HEK293 (cell line): Measurements from ENCODE around the gene TMEM45A.

Source experiments
- EGR2 ChIP-seq: fragments of 450-650 bp; formaldehyde crosslinking; IDR thresholded peaks from 2 replicates; pipeline ENCODE4 v1.5.1; 2016; ENCODE audit warnings: low read depth, missing biosample characterization, missing genetic modification characterization
- HIC1 ChIP-seq: fragments of 450-650 bp; formaldehyde crosslinking; IDR thresholded peaks from 2 replicates; pipeline ENCODE4 v1.5.1; 2016; ENCODE audit warnings: missing biosample characterization, missing genetic modification characterization
- HOXA7 ChIP-seq: sonication (generic); formaldehyde crosslinking; IDR thresholded peaks from 2 replicates; pipeline ENCODE4 v1.8.1; 2022; ENCODE audit warnings: missing genetic modification reagents, borderline replicate concordance
- WT1 ChIP-seq: fragments of 450-650 bp; formaldehyde crosslinking; IDR thresholded peaks from 2 replicates; pipeline ENCODE4 v1.5.1; 2016; ENCODE audit warnings: missing biosample characterization, missing genetic modification characterization
- ZBTB10 ChIP-seq: fragments of 450-650 bp; formaldehyde crosslinking; IDR thresholded peaks from 2 replicates; pipeline ENCODE4 v1.5.1; 2016; ENCODE audit warnings: missing biosample characterization, missing genetic modification characterization
- ZEB2 ChIP-seq: fragments of 450-650 bp; formaldehyde crosslinking; IDR thresholded peaks from 2 replicates; pipeline ENCODE4 v1.5.1; 2016; ENCODE audit warnings: missing biosample characterization, missing genetic modification characterization
- ZNF133 ChIP-seq: fragments of 450-650 bp; formaldehyde crosslinking; IDR thresholded peaks from 2 replicates; pipeline ENCODE4 v1.5.1; 2016; ENCODE audit warnings: missing biosample characterization, missing genetic modification characterization
- ZNF140 ChIP-seq: fragments of 450-650 bp; formaldehyde crosslinking; IDR thresholded peaks from 2 replicates; pipeline ENCODE4 v1.5.1; 2016; ENCODE audit warnings: missing biosample characterization, missing genetic modification characterization
- ZNF223 ChIP-seq: fragments of 450-650 bp; formaldehyde crosslinking; IDR thresholded peaks from 2 replicates; pipeline ENCODE4 v1.5.1; 2016; ENCODE audit warnings: missing biosample characterization, missing genetic modification characterization
- ZNF266 ChIP-seq: fragments of 450-650 bp; formaldehyde crosslinking; IDR thresholded peaks from 2 replicates; pipeline ENCODE4 v1.5.1; 2016; ENCODE audit warnings: missing biosample characterization, missing genetic modification characterization, low read depth
- ZNF513 ChIP-seq: fragments of 450-650 bp; IDR thresholded peaks from 2 replicates; pipeline ENCODE4 v1.5.1; 2018; ENCODE audit warnings: missing biosample characterization, missing genetic modification characterization
- ZNF521 ChIP-seq: fragments of 450-650 bp; formaldehyde crosslinking; IDR thresholded peaks from 2 replicates; pipeline ENCODE4 v1.5.1; 2017; ENCODE audit warnings: missing biosample characterization, mild to moderate bottlenecking, missing genetic modification characterization
- ZNF560 ChIP-seq: fragments of 450-650 bp; formaldehyde crosslinking; IDR thresholded peaks from 2 replicates; pipeline ENCODE4 v1.5.1; 2017; ENCODE audit warnings: missing biosample characterization, missing genetic modification characterization, borderline replicate concordance
- TF ChIP-seq, protein P1 (sequence below): fragments of 450-650 bp; formaldehyde crosslinking; IDR thresholded peaks from 2 replicates; pipeline ENCODE4 v1.5.1; 2016; ENCODE audit warnings: missing biosample characterization, missing genetic modification characterization

GRCh38 chr3:100443690-100444089 lies 48.7 kb upstream of the TMEM45A start:
- no peak for TF ChIP-seq ZNF521 (tag by site-specific recombination)
- no peak for TF ChIP-seq HIC1
- no peak for TF ChIP-seq WT1
- no peak for TF ChIP-seq ZNF223 (tag by site-specific recombination)
- TF ChIP-seq, protein P1, sequence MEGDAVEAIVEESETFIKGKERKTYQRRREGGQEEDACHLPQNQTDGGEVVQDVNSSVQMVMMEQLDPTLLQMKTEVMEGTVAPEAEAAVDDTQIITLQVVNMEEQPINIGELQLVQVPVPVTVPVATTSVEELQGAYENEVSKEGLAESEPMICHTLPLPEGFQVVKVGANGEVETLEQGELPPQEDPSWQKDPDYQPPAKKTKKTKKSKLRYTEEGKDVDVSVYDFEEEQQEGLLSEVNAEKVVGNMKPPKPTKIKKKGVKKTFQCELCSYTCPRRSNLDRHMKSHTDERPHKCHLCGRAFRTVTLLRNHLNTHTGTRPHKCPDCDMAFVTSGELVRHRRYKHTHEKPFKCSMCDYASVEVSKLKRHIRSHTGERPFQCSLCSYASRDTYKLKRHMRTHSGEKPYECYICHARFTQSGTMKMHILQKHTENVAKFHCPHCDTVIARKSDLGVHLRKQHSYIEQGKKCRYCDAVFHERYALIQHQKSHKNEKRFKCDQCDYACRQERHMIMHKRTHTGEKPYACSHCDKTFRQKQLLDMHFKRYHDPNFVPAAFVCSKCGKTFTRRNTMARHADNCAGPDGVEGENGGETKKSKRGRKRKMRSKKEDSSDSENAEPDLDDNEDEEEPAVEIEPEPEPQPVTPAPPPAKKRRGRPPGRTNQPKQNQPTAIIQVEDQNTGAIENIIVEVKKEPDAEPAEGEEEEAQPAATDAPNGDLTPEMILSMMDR (tag by site-specific recombination) = no peak
- no peak for TF ChIP-seq ZNF560 (tag by site-specific recombination)
- no peak for TF ChIP-seq ZBTB10 (tag by site-specific recombination)
- no peak for TF ChIP-seq ZNF133
- TF ChIP-seq ZNF513 (tag by site-specific recombination) = no peak
- TF ChIP-seq ZNF266 = no peak
- no peak for TF ChIP-seq EGR2
- no peak for TF ChIP-seq HOXA7 (CRISPR knock-in tag)
- TF ChIP-seq ZNF140 (tag by site-specific recombination) = no peak
- TF ChIP-seq ZEB2 (tag by site-specific recombination) = no peak
